Upper lobe of left lung (tissue), 4 donors: ENCODE data around the gene SLC22A6.

ENCODE experiments used
- EP300 ChIP-seq, 4 donors: sonication (generic); formaldehyde crosslinking; IDR thresholded peaks; one replicate each; pipeline ENCODE4 v1.5.1; 2017; ENCODE audit warnings: antibody characterized with exemption in 4 of 4, control low read depth in 2 of 4
- POLR2A ChIP-seq, 4 donors: fragments of 450-650 bp; IDR thresholded peaks; one replicate each; pipeline ENCODE4 v1.5.1; 2016 to 2017; ENCODE audit warnings: antibody characterized with exemption in 4 of 4, mild to moderate bottlenecking in 2 of 4
- TF ChIP-seq, protein P1 (sequence below), 6 experiments: fragments of 450-650 bp in 4 of 6; fragments of 200-600 bp in 2 of 6; sonication (generic) in 2 of 6; IDR thresholded peaks; one replicate each; pipeline ENCODE4 v1.5.1; 2016 to 2019; ENCODE audit warnings: antibody characterized with exemption in 6 of 6

DNA sequence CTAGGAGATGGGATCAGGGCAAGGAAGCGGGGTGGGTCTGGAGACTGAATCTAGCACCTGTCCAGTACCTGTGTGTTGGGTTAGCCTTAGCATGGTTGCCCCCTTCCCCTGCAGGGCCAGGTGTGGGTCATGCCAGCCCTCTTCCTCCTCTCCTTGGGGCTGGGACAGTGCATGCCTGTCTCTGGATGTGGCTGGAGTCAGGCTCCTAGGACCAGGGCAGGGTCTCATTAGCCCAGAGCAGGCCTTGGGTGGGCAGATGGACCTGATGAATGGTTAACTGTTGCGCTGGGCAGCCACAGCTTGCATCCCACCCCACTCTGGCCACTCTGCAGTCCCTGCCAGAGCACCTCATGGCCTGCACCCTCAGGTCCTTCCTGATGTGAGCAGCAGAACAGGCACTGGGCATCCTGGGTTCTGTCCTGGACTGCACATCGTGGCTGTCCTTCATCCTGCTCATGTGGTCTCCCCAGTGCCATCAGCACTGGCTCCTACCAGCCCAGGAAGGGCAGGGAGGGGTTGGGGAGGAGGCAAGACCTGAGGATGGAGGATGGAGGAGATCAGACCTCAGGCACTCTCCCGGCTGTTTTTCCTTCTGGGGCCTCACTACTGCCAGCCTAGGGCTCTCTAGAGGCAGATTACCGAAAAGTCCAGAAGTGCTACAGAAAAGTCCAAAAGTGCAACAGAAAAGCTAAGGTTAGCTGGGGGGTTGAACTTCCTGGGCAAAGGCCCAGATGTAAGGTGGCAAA, 50.8 kb downstream of the SLC22A6 start:
- TF ChIP-seq, protein P1, sequence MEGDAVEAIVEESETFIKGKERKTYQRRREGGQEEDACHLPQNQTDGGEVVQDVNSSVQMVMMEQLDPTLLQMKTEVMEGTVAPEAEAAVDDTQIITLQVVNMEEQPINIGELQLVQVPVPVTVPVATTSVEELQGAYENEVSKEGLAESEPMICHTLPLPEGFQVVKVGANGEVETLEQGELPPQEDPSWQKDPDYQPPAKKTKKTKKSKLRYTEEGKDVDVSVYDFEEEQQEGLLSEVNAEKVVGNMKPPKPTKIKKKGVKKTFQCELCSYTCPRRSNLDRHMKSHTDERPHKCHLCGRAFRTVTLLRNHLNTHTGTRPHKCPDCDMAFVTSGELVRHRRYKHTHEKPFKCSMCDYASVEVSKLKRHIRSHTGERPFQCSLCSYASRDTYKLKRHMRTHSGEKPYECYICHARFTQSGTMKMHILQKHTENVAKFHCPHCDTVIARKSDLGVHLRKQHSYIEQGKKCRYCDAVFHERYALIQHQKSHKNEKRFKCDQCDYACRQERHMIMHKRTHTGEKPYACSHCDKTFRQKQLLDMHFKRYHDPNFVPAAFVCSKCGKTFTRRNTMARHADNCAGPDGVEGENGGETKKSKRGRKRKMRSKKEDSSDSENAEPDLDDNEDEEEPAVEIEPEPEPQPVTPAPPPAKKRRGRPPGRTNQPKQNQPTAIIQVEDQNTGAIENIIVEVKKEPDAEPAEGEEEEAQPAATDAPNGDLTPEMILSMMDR (IDR thresholded peaks at IDR 0.05): no peak
- TF ChIP-seq POLR2A (IDR thresholded peaks at IDR 0.05): no peak
- TF ChIP-seq EP300 (IDR thresholded peaks at IDR 0.05): no peak
